ENCODE data around the gene FLYWCH2. TPM values are rescaled to one million over a fixed set of nuclear protein-coding genes. Genes with fewer than 3 reads are reported as not detected.

FLYWCH2 gene
- total and polyA plus RNA-seq, 2 of the 8 experiments (the other 6 are each of a cell fraction or from before 2014, with no cell fraction given): 16.4 to 30.7 TPM

DNA sequence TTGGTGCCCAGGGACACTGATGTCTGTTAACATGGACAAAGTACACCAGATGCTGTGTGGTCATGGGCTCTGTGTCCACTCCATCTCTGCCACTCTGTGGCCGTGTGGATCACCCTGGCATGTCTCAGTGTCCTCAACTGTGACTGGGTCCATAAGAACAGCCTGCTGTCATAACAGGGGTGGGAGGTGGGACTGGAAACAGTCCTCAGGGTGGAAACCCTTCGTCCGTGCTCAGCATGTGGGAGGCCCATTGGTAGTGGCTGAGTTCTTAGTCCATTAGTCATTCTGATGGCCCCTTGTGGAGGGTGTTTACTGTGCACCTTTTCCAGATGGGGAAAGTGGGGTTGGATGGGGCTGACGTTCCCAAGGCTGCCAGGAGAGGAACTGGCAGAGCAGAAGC, 12.8 kb downstream of the FLYWCH2 start (continued):
- TF ChIP-seq, protein P1, sequence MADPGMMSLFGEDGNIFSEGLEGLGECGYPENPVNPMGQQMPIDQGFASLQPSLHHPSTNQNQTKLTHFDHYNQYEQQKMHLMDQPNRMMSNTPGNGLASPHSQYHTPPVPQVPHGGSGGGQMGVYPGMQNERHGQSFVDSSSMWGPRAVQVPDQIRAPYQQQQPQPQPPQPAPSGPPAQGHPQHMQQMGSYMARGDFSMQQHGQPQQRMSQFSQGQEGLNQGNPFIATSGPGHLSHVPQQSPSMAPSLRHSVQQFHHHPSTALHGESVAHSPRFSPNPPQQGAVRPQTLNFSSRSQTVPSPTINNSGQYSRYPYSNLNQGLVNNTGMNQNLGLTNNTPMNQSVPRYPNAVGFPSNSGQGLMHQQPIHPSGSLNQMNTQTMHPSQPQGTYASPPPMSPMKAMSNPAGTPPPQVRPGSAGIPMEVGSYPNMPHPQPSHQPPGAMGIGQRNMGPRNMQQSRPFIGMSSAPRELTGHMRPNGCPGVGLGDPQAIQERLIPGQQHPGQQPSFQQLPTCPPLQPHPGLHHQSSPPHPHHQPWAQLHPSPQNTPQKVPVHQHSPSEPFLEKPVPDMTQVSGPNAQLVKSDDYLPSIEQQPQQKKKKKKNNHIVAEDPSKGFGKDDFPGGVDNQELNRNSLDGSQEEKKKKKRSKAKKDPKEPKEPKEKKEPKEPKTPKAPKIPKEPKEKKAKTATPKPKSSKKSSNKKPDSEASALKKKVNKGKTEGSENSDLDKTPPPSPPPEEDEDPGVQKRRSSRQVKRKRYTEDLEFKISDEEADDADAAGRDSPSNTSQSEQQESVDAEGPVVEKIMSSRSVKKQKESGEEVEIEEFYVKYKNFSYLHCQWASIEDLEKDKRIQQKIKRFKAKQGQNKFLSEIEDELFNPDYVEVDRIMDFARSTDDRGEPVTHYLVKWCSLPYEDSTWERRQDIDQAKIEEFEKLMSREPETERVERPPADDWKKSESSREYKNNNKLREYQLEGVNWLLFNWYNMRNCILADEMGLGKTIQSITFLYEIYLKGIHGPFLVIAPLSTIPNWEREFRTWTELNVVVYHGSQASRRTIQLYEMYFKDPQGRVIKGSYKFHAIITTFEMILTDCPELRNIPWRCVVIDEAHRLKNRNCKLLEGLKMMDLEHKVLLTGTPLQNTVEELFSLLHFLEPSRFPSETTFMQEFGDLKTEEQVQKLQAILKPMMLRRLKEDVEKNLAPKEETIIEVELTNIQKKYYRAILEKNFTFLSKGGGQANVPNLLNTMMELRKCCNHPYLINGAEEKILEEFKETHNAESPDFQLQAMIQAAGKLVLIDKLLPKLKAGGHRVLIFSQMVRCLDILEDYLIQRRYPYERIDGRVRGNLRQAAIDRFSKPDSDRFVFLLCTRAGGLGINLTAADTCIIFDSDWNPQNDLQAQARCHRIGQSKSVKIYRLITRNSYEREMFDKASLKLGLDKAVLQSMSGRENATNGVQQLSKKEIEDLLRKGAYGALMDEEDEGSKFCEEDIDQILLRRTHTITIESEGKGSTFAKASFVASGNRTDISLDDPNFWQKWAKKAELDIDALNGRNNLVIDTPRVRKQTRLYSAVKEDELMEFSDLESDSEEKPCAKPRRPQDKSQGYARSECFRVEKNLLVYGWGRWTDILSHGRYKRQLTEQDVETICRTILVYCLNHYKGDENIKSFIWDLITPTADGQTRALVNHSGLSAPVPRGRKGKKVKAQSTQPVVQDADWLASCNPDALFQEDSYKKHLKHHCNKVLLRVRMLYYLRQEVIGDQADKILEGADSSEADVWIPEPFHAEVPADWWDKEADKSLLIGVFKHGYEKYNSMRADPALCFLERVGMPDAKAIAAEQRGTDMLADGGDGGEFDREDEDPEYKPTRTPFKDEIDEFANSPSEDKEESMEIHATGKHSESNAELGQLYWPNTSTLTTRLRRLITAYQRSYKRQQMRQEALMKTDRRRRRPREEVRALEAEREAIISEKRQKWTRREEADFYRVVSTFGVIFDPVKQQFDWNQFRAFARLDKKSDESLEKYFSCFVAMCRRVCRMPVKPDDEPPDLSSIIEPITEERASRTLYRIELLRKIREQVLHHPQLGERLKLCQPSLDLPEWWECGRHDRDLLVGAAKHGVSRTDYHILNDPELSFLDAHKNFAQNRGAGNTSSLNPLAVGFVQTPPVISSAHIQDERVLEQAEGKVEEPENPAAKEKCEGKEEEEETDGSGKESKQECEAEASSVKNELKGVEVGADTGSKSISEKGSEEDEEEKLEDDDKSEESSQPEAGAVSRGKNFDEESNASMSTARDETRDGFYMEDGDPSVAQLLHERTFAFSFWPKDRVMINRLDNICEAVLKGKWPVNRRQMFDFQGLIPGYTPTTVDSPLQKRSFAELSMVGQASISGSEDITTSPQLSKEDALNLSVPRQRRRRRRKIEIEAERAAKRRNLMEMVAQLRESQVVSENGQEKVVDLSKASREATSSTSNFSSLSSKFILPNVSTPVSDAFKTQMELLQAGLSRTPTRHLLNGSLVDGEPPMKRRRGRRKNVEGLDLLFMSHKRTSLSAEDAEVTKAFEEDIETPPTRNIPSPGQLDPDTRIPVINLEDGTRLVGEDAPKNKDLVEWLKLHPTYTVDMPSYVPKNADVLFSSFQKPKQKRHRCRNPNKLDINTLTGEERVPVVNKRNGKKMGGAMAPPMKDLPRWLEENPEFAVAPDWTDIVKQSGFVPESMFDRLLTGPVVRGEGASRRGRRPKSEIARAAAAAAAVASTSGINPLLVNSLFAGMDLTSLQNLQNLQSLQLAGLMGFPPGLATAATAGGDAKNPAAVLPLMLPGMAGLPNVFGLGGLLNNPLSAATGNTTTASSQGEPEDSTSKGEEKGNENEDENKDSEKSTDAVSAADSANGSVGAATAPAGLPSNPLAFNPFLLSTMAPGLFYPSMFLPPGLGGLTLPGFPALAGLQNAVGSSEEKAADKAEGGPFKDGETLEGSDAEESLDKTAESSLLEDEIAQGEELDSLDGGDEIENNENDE (IDR thresholded peaks at IDR 0.05; ENCODE audit: insufficient replicate concordance, low read length): no peak
- no peak for TF ChIP-seq CBX8 (IDR thresholded peaks at IDR 0.05; ENCODE audit: borderline replicate concordance, low read depth, low read length)
- TF ChIP-seq SP2 (IDR thresholded peaks at IDR 0.05; ENCODE audit: low read length): no peak
- no peak for TF ChIP-seq BRCA1 (IDR thresholded peaks at IDR 0.05; ENCODE audit: low read depth, low read length)
